Gastroesophageal sphincter (tissue), 3 donors: ENCODE measurements around the gene MAP1S.

ENCODE experiments used
- POLR2A ChIP-seq, 2 donors: fragments of 450-650 bp; IDR thresholded peaks; one replicate each; pipeline ENCODE4 v1.6.1; 2017; ENCODE audit warnings: antibody characterized with exemption in 2 of 2, mild to moderate bottlenecking in 2 of 2, moderate library complexity in 1 of 2
- POLR2AphosphoS5 ChIP-seq: sonication (generic); formaldehyde crosslinking; IDR thresholded peaks from one replicate; pipeline ENCODE4 v1.6.1; 2017; ENCODE audit warnings: antibody characterized with exemption
- TF ChIP-seq, protein P1 (sequence below), 4 experiments: fragments of 200-600 bp in 2 of 4; fragments of 450-650 bp in 2 of 4; sonication (generic) in 1 of 4; IDR thresholded peaks; one replicate each; pipeline ENCODE4 v1.5.1; 2017 to 2019; ENCODE audit warnings: antibody characterized with exemption in 4 of 4, mild to moderate bottlenecking in 2 of 4, moderate library complexity in 2 of 4

DNA sequence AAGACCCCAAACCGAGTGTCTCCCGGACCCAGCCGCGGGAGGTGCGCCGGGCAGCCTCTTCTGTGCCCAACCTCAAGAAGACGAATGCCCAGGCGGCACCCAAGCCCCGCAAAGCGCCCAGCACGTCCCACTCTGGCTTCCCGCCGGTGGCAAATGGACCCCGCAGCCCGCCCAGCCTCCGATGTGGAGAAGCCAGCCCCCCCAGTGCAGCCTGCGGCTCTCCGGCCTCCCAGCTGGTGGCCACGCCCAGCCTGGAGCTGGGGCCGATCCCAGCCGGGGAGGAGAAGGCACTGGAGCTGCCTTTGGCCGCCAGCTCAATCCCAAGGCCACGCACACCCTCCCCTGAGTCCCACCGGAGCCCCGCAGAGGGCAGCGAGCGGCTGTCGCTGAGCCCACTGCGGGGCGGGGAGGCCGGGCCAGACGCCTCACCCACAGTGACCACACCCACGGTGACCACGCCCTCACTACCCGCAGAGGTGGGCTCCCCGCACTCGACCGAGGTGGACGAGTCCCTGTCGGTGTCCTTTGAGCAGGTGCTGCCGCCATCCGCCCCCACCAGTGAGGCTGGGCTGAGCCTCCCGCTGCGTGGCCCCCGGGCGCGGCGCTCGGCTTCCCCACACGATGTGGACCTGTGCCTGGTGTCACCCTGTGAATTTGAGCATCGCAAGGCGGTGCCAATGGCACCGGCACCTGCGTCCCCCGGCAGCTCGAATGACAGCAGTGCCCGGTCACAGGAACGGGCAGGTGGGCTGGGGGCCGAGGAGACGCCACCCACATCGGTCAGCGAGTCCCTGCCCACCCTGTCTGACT, 7.9 kb downstream of the MAP1S start:
- TF ChIP-seq, protein P1, sequence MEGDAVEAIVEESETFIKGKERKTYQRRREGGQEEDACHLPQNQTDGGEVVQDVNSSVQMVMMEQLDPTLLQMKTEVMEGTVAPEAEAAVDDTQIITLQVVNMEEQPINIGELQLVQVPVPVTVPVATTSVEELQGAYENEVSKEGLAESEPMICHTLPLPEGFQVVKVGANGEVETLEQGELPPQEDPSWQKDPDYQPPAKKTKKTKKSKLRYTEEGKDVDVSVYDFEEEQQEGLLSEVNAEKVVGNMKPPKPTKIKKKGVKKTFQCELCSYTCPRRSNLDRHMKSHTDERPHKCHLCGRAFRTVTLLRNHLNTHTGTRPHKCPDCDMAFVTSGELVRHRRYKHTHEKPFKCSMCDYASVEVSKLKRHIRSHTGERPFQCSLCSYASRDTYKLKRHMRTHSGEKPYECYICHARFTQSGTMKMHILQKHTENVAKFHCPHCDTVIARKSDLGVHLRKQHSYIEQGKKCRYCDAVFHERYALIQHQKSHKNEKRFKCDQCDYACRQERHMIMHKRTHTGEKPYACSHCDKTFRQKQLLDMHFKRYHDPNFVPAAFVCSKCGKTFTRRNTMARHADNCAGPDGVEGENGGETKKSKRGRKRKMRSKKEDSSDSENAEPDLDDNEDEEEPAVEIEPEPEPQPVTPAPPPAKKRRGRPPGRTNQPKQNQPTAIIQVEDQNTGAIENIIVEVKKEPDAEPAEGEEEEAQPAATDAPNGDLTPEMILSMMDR (IDR thresholded peaks at IDR 0.05) = no peak
- TF ChIP-seq POLR2A (IDR thresholded peaks at IDR 0.05) (no peak), POLR2AphosphoS5 (no peak)
